Nucleus accumbens (tissue), 56 donors: ENCODE results near the gene ZNF709.
"Not testable (repeated sequence)": the region's sequence is repeated elsewhere in the genome, so short reads cannot be mapped to it uniquely, and the experiment has no call there.

ENCODE experiments used
- DNase-seq, 56 donors: peaks; one replicate each; lab custom pipeline; 2025; lab: John Stamatoyannopoulos, UW

The ZNF709 gene

GRCh38 chr19:12464139-12464538, 20.5 kb downstream of the ZNF709 start:
- DNase-seq = not testable (repeated sequence)

- no peak for DNase-seq
Observed at GRCh38 chr19:12453495-12453894, 31.1 kb downstream of the ZNF709 start.

- DNase-seq = no peak
Observed at GRCh38 chr19:12450844-12451243, 33.8 kb downstream of the ZNF709 start.

- no peak for DNase-seq
Observed at GRCh38 chr19:12448808-12449207, 35.8 kb downstream of the ZNF709 start.

- peak; percentile 70 to 100 (median 97) for DNase-seq
Observed at GRCh38 chr19:12440541-12441316, 43.9 kb downstream of the ZNF709 start, which contains the start of gene ZNF443. Gene ZNF443, minus strand, starts transcription at chr19:12441021. Its CDS starts 107 bp downstream, at chr19:12440914.

GRCh38 chr19:12439686-12440540, 44.7 kb downstream of the ZNF709 start:
- peak in 12 of 56 donors; percentile 0 to 30 (median 12) for DNase-seq

GRCh38 chr19:12430726-12431299, 53.8 kb downstream of the ZNF709 start:
- not testable (repeated sequence) for DNase-seq

- no peak for DNase-seq
Observed at GRCh38 chr19:12425888-12426274, 58.7 kb downstream of the ZNF709 start.

GRCh38 chr19:12425236-12425887, 59.3 kb downstream of the ZNF709 start:
- no peak for DNase-seq

GRCh38 chr19:12417273-12417672, 67.3 kb downstream of the ZNF709 start:
- DNase-seq = not testable (repeated sequence)

GRCh38 chr19:12411893-12412292, 72.7 kb downstream of the ZNF709 start:
- no peak for DNase-seq
